ENCODE results near the gene PSMA6. TPM values are rescaled to one million over a fixed set of nuclear protein-coding genes. Genes with fewer than 3 reads are reported as not detected.

The PSMA6 gene
- total and polyA plus RNA-seq, 2 of the 13 experiments (the other 11 are each of a cell fraction or from before 2014, with no cell fraction given): 525 to 1,109 TPM

DNA sequence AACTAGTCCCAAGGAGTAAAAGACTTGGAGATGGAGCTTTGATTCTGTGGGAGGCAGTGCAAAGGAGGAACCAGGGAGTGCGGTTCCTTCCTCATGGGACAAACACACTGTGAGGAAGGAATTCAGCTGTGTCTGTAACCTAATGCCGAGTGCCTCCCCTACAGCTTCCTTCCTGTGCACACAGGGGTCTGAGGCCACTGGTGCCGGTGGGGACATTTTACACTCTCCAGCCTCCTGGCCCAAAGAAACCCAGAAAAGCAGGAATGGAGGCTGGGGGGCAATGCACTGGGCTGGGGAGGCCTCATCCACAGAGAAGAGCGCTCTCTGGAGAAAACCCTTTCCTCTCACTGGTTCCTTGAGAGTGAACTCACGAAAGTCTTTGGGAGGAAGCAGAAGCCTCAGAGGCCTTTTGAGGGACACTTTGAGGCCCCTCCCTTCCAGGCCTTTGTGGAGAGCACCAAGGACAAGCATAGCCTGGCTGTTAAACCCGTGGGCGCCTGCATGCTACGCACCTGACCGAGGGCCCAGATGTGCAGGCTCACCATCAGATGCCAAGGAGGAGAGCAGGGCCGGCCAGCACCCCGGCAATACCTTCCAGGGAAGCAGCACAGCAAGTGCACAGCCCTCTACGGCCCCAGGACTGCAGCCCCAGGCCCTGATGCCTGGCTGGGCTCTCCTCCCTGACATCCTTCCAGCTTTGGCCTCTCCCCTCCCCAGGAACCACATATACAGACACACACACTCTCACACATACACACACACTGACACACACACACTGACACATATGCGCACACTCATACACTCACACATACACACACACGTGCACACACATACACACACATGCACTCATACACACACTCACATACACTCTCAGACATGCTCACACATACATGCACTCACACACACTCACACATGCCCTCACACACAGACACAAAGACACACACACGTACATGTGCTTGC, 60.4 kb downstream of the PSMA6 start (continued):
- no peak for TF ChIP-seq CREM (IDR thresholded peaks at IDR 0.05)
- TF ChIP-seq CREM (CRISPR knock-in tag; IDR thresholded peaks at IDR 0.05): no peak
- peak; percentile 94 for TF ChIP-seq ZNF207 (IDR thresholded peaks at IDR 0.05; ENCODE audit: borderline replicate concordance)
- no peak for TF ChIP-seq ZNF704 (CRISPR knock-in tag; IDR thresholded peaks at IDR 0.05; ENCODE audit: borderline replicate concordance)
- no peak for TF ChIP-seq PTBP1 (IDR thresholded peaks at IDR 0.05; ENCODE audit: low read depth, low read length, poor library complexity, severe bottlenecking)
- TF ChIP-seq YY1 (IDR thresholded peaks at IDR 0.05; ENCODE audit: insufficient read depth, insufficient replicate concordance, low read depth, low read length): peak; percentile 15
- no peak for TF ChIP-seq RBM22 (optimal IDR thresholded peaks at IDR 0.05; ENCODE audit: low read length)
- TF ChIP-seq HOXA3 (CRISPR knock-in tag; IDR thresholded peaks at IDR 0.05): no peak
- no peak for TF ChIP-seq CHD2 (IDR thresholded peaks at IDR 0.05; ENCODE audit: low read depth, low read length)
- no peak for TF ChIP-seq HNRNPL (IDR thresholded peaks at IDR 0.05; ENCODE audit: low read depth, low read length)
- TF ChIP-seq U2AF2 (IDR thresholded peaks at IDR 0.05; ENCODE audit: low read depth, low read length): no peak
- no peak for TF ChIP-seq ZBTB1 (CRISPR knock-in tag; IDR thresholded peaks at IDR 0.05; ENCODE audit: borderline replicate concordance)
- no peak for TF ChIP-seq GMEB2 (CRISPR knock-in tag; IDR thresholded peaks at IDR 0.05; ENCODE audit: low read depth)
- no peak for TF ChIP-seq ZFP37 (CRISPR knock-in tag; IDR thresholded peaks at IDR 0.05; ENCODE audit: borderline replicate concordance)
- TF ChIP-seq GABPB1 (CRISPR knock-in tag; IDR thresholded peaks at IDR 0.05): no peak
- no peak; the same call in 1 of the 2 replicates for TF ChIP-seq IRF9 (CRISPR knock-in tag; IDR thresholded peaks at IDR 0.05; ENCODE audit: borderline replicate concordance)
- TF ChIP-seq KMT2A (CRISPR knock-in tag; IDR thresholded peaks at IDR 0.05): no peak
- TF ChIP-seq TCF12 (IDR thresholded peaks at IDR 0.05): no peak
- no peak for TF ChIP-seq TCF12 (CRISPR knock-in tag; IDR thresholded peaks at IDR 0.05)
- TF ChIP-seq CENPBD1 (CRISPR knock-in tag; IDR thresholded peaks at IDR 0.05; ENCODE audit: borderline replicate concordance, low read depth): no peak
- TF ChIP-seq ZBTB21 (CRISPR knock-in tag; IDR thresholded peaks at IDR 0.05): no peak
- no peak for TF ChIP-seq CAMTA2 (CRISPR knock-in tag; IDR thresholded peaks at IDR 0.05; ENCODE audit: borderline replicate concordance)
- no peak for TF ChIP-seq MLLT10 (CRISPR knock-in tag; IDR thresholded peaks at IDR 0.05)
- TF ChIP-seq GLI4 (CRISPR knock-in tag; IDR thresholded peaks at IDR 0.05; ENCODE audit: borderline replicate concordance): no peak
- no peak for TF ChIP-seq ZNF253 (CRISPR knock-in tag; IDR thresholded peaks at IDR 0.05; ENCODE audit: borderline replicate concordance)
- no peak for TF ChIP-seq ZNF781 (CRISPR knock-in tag; IDR thresholded peaks at IDR 0.05; ENCODE audit: borderline replicate concordance, not compliant biosample characterization)
